Brain microvascular endothelial cell (primary cell): ENCODE results near the gene SIPA1L3.

Source experiments
- DNase-seq: peaks from one replicate; pipeline ENCODE4 v3.0.0-alpha.2; 2020
- H3K27ac ChIP-seq: fragments of 250-450 bp; sonication (Bioruptor Pico); 2 replicates; pipeline ENCODE4 v1.5.1; 2020; ENCODE audit warnings: mild to moderate bottlenecking, moderate library complexity
- H3K27me3 ChIP-seq: fragments of 250-450 bp; sonication (Bioruptor Pico); replicated peaks from 2 replicates; pipeline ENCODE4 v1.5.1; 2020; ENCODE audit warnings: mild to moderate bottlenecking
- H3K36me3 ChIP-seq: fragments of 250-450 bp; sonication (Bioruptor Pico); replicated peaks from 2 replicates; pipeline ENCODE4 v1.5.1; 2020; ENCODE audit warnings: mild to moderate bottlenecking
- H3K4me3 ChIP-seq: 2 replicates; pipeline ENCODE4 v1.5.1; 2011; ENCODE audit warnings: low read depth, mild to moderate bottlenecking, control low read depth, low read length, moderate library complexity
- CTCF ChIP-seq: IDR thresholded peaks from 2 replicates; pipeline ENCODE4 v1.5.1; 2011; ENCODE audit warnings: low read depth, mild to moderate bottlenecking, moderate library complexity, low read length, control low read depth, inconsistent platforms; ENCODE audit errors: missing control alignments
- in situ Hi-C: cut with HindIII; loops from 2 replicates; pipeline ENCODE4 v1.10.0; 2017; ENCODE audit warnings: low sequenced_read_pairs, low pct_ligation_motif_present

The SIPA1L3 gene

GRCh38 chr19:38143847-38144246 is 236.8 kb downstream of the SIPA1L3 start:
- H3K36me3 ChIP-seq, result peaks cover 28% of the 10 kb centered on the region
- peak; percentile 45 for TF ChIP-seq CTCF
- no peaks in the 10 kb centered on the region for H3K27me3 ChIP-seq
- no peak overlapping the region for H3K27ac ChIP-seq
- DNase-seq, result no peak
- in situ Hi-C loops, result no loop called here
- H3K4me3 ChIP-seq, result no peak overlapping the region

GRCh38 chr19:38144667-38145066 is 237.7 kb downstream of the SIPA1L3 start:
- peaks cover 31% of the 10 kb centered on the region for H3K36me3 ChIP-seq
- H3K27me3 ChIP-seq, result no peaks in the 10 kb centered on the region
- in situ Hi-C loops, result no loop called here
- H3K27ac ChIP-seq, result no peak overlapping the region
- no peak overlapping the region for H3K4me3 ChIP-seq
- TF ChIP-seq CTCF, result no peak
- DNase-seq, result no peak

- no peak for TF ChIP-seq CTCF
- DNase-seq, result no peak
- Histone ChIP-seq H3K27ac (no peak overlapping the region), H3K4me3 (no peak overlapping the region), H3K27me3 (no peaks in the 10 kb centered on the region), H3K36me3 (peaks cover 32% of the 10 kb centered on the region)
- in situ Hi-C loops, result no loop called here
These were observed 238.6 kb downstream of the SIPA1L3 start for GRCh38 chr19:38145623-38146022.

GRCh38 chr19:38148337-38148736 is 241.3 kb downstream of the SIPA1L3 start:
- in situ Hi-C loops, result no loop called here
- Histone ChIP-seq H3K4me3 (no peak overlapping the region), H3K27ac (no peak overlapping the region), H3K36me3 (peaks cover 34% of the 10 kb centered on the region), H3K27me3 (no peaks in the 10 kb centered on the region)
- no peak for DNase-seq
- TF ChIP-seq CTCF, result no peak

GRCh38 chr19:38149661-38150061 is 242.7 kb downstream of the SIPA1L3 start:
- no peak for DNase-seq
- no peak overlapping the region for H3K4me3 ChIP-seq
- TF ChIP-seq CTCF, result no peak
- no peak overlapping the region for H3K27ac ChIP-seq
- H3K27me3 ChIP-seq, result no peaks in the 10 kb centered on the region
- in situ Hi-C loops, result no loop called here
- peaks cover 37% of the 10 kb centered on the region for H3K36me3 ChIP-seq

- in situ Hi-C loops, result no loop called here
- TF ChIP-seq CTCF, result no peak
- Histone ChIP-seq H3K4me3 (no peak overlapping the region), H3K27ac (no peak overlapping the region), H3K27me3 (no peaks in the 10 kb centered on the region), H3K36me3 (peaks cover 40% of the 10 kb centered on the region)
- DNase-seq, result no peak
These were observed 244.2 kb downstream of the SIPA1L3 start for GRCh38 chr19:38151242-38151641.
